ENCODE data around the gene DIRAS1. TPM values are rescaled to one million over a fixed set of nuclear protein-coding genes. Genes with fewer than 3 reads are reported as not detected.
A peak's percentile ranks its signal among the peaks of the same experiment; 100 is the strongest.

DIRAS1 gene
- total and polyA plus RNA-seq, 8 donors: 2.4 to 16.3 (median 3.4) TPM

GRCh38 chr19:2722541-2723344, 1.6 kb upstream of the DIRAS1 start:
- H3K4me1 ChIP-seq: peaks cover 0 to 4% (median 0%) of the 10 kb centered on the region in 3 donors

GRCh38 chr19:2721570-2722540, 683 bp upstream of the DIRAS1 start:
- no peak for TF ChIP-seq CTCF (IDR thresholded peaks at IDR 0.05)
- H3K4me3 ChIP-seq: peak overlapping the region in 3 of 4 donors; percentile 14 to 47 (median 44)

More at GRCh38 chr19:2722541-2723344, 1.6 kb upstream of the DIRAS1 start:
- H3K4me3 ChIP-seq: no peak overlapping the region
- H3K36me3 ChIP-seq: no peaks in the 10 kb centered on the region
- DNase-seq (peak in 3 of 6 donors; percentile 41 to 69 (median 63)), FAIRE-seq (no peak), ATAC-seq (peak; percentile 49 to 67 (median 55))
- 58 to 68% methylated on average over 28 of the region's 28 CpGs for WGBS, 2 donors
- intact Hi-C loops (cut with DNase I): no loop called here
- no peak for TF ChIP-seq CTCF (IDR thresholded peaks at IDR 0.05)
- H3K27me3 ChIP-seq: no peaks in the 10 kb centered on the region
- no peaks in the 10 kb centered on the region for H3K9me3 ChIP-seq
- no peak overlapping the region for H3K27ac ChIP-seq

GRCh38 chr19:2719920-2720776, 1.0 kb downstream of the DIRAS1 start:
- intact Hi-C loops (cut with DNase I): no loop called here
- no peaks in the 10 kb centered on the region for H3K27me3 ChIP-seq
- DNase-seq: peak in 3 of 6 donors; percentile 62 to 75 (median 62)
- no peak for TF ChIP-seq CTCF (IDR thresholded peaks at IDR 0.05)
- peaks cover 0 to 4% (median 0%) of the 10 kb centered on the region in 3 donors for H3K4me1 ChIP-seq
- H3K4me3 ChIP-seq: peak overlapping the region; percentile 20 to 52 (median 35)
- H3K27ac ChIP-seq: no peak overlapping the region
- peak; percentile 52 to 70 (median 70) for ATAC-seq
- 6 to 13% methylated on average over 29 to 37 of the region's 37 CpGs for WGBS, 2 donors
- FAIRE-seq: no peak
- no peaks in the 10 kb centered on the region for H3K36me3 ChIP-seq
- no peaks in the 10 kb centered on the region for H3K9me3 ChIP-seq

More at GRCh38 chr19:2721570-2722540, 683 bp upstream of the DIRAS1 start:
- Histone ChIP-seq H3K4me1 (peaks cover 0 to 4% (median 0%) of the 10 kb centered on the region in 3 donors), H3K36me3 (no peaks in the 10 kb centered on the region), H3K27me3 (no peaks in the 10 kb centered on the region), H3K27ac (no peak overlapping the region), H3K9me3 (no peaks in the 10 kb centered on the region)
- 41 to 49% methylated on average over 33 to 39 of the region's 39 CpGs for WGBS, 2 donors
- intact Hi-C loops (cut with DNase I): no loop called here
- no peak for ATAC-seq
- peak in 1 of 6 donors; percentile 64 for DNase-seq
- FAIRE-seq: no peak

GRCh38 chr19:2719232-2719735, 1.9 kb downstream of the DIRAS1 start:
- FAIRE-seq: no peak
- no peak for DNase-seq

More at GRCh38 chr19:2719232-2719735, 1.9 kb downstream of the DIRAS1 start:
- Histone ChIP-seq H3K4me3 (no peak overlapping the region), H3K36me3 (no peaks in the 10 kb centered on the region), H3K9me3 (no peaks in the 10 kb centered on the region), H3K27me3 (no peaks in the 10 kb centered on the region), H3K27ac (no peak overlapping the region), H3K4me1 (peaks cover 0 to 4% (median 0%) of the 10 kb centered on the region in 3 donors)
- no peak for ATAC-seq
- 66 to 77% methylated on average over 7 of the region's 7 CpGs for WGBS, 2 donors
- no peak for TF ChIP-seq CTCF (IDR thresholded peaks at IDR 0.05)
- intact Hi-C loops (cut with DNase I): no loop called here
